WERI-Rb-1 (cell line): ENCODE measurements around the gene FBXL17.

Experiments used
- DNase-seq: peaks from one replicate; pipeline ENCODE4 v3.0.0-alpha.2; 2020
- H3K27ac ChIP-seq: fragments of 250-450 bp; sonication (Bioruptor Pico); 2 replicates; pipeline ENCODE4 v1.5.1; 2020; ENCODE audit warnings: mild to moderate bottlenecking, moderate library complexity
- H3K27me3 ChIP-seq: fragments of 250-450 bp; sonication (Bioruptor Pico); 2 replicates; pipeline ENCODE4 v1.5.1; 2021; ENCODE audit warnings: mild to moderate bottlenecking, low read depth, moderate library complexity; ENCODE audit not compliant: insufficient read depth, severe bottlenecking
- H3K36me3 ChIP-seq: fragments of 250-450 bp; sonication (Bioruptor Pico); 2 replicates; pipeline ENCODE4 v1.5.1; 2020; ENCODE audit warnings: mild to moderate bottlenecking, moderate library complexity
- H3K4me3 ChIP-seq: 2 replicates; pipeline ENCODE4 v1.5.1; 2011; ENCODE audit warnings: low read depth, mild to moderate bottlenecking, control low read depth, low read length
- H3K9me3 ChIP-seq: fragments of 250-450 bp; sonication (Bioruptor Pico); 2 replicates; pipeline ENCODE4 v1.5.1; 2021; ENCODE audit warnings: mild to moderate bottlenecking, moderate library complexity; ENCODE audit not compliant: severe bottlenecking
- CTCF ChIP-seq: IDR thresholded peaks from 2 replicates; pipeline ENCODE4 v1.5.1; 2011; ENCODE audit warnings: low read depth, mild to moderate bottlenecking, control low read depth, inconsistent platforms, low read length

The FBXL17 gene

GRCh38 chr5:107867266-107867665 lies 514.6 kb downstream of the FBXL17 start:
- H3K27me3 ChIP-seq: no peaks in the 10 kb centered on the region
- DNase-seq: no peak
- no peak overlapping the region for H3K4me3 ChIP-seq
- no peak for TF ChIP-seq CTCF
- H3K27ac ChIP-seq: no peak overlapping the region
- H3K36me3 ChIP-seq: no peaks in the 10 kb centered on the region
- no peaks in the 10 kb centered on the region for H3K9me3 ChIP-seq

- no peaks in the 10 kb centered on the region for H3K9me3 ChIP-seq
- no peak for DNase-seq
Observed at GRCh38 chr5:107864793-107865192, 517.1 kb downstream of the FBXL17 start.

GRCh38 chr5:107863125-107863524 lies 518.8 kb downstream of the FBXL17 start:
- Histone ChIP-seq H3K4me3 (no peak overlapping the region), H3K9me3 (no peaks in the 10 kb centered on the region), H3K27me3 (no peaks in the 10 kb centered on the region), H3K36me3 (no peaks in the 10 kb centered on the region), H3K27ac (no peak overlapping the region)
- no peak for DNase-seq
- TF ChIP-seq CTCF: no peak

More at GRCh38 chr5:107864793-107865192, 517.1 kb downstream of the FBXL17 start:
- no peak overlapping the region for H3K27ac ChIP-seq
- H3K27me3 ChIP-seq: no peaks in the 10 kb centered on the region
- no peak for TF ChIP-seq CTCF
- no peaks in the 10 kb centered on the region for H3K36me3 ChIP-seq
- no peak overlapping the region for H3K4me3 ChIP-seq

- no peak overlapping the region for H3K4me3 ChIP-seq
- H3K9me3 ChIP-seq: no peaks in the 10 kb centered on the region
- no peaks in the 10 kb centered on the region for H3K36me3 ChIP-seq
- no peak for TF ChIP-seq CTCF
- H3K27ac ChIP-seq: no peak overlapping the region
- no peak for DNase-seq
- no peaks in the 10 kb centered on the region for H3K27me3 ChIP-seq
Observed at GRCh38 chr5:107861565-107861964, 520.3 kb downstream of the FBXL17 start.

GRCh38 chr5:107860044-107860443 lies 521.9 kb downstream of the FBXL17 start:
- DNase-seq: no peak
- Histone ChIP-seq H3K9me3 (no peaks in the 10 kb centered on the region), H3K4me3 (no peak overlapping the region), H3K27me3 (no peaks in the 10 kb centered on the region), H3K36me3 (no peaks in the 10 kb centered on the region), H3K27ac (no peak overlapping the region)
- no peak for TF ChIP-seq CTCF

- Histone ChIP-seq H3K27me3 (no peaks in the 10 kb centered on the region), H3K9me3 (no peaks in the 10 kb centered on the region), H3K4me3 (no peak overlapping the region), H3K27ac (no peak overlapping the region), H3K36me3 (no peaks in the 10 kb centered on the region)
- no peak for DNase-seq
- no peak for TF ChIP-seq CTCF
Observed at GRCh38 chr5:107858788-107859187, 523.1 kb downstream of the FBXL17 start.
